Endothelial cell (in vitro differentiated cells): ENCODE measurements around the gene PDGFRB. TPM values are rescaled to one million over a fixed set of nuclear protein-coding genes. Genes with fewer than 3 reads are reported as not detected.

Experiments used
- DNase-seq: peaks from one replicate; pipeline ENCODE4 v3.0.0; 2021; ENCODE audit warnings: low spot score
- H3K27ac Mint-ChIP-seq: one replicate; pipeline ENCODE4 v1.8.0; 2021; ENCODE audit warnings: mixed read lengths, inconsistent platforms; ENCODE audit not compliant: unreplicated experiment
- H3K27me3 Mint-ChIP-seq: one replicate; pipeline ENCODE4 v1.8.0; 2021; ENCODE audit warnings: mild to moderate bottlenecking, moderate library complexity, mixed read lengths, inconsistent platforms; ENCODE audit not compliant: unreplicated experiment
- H3K36me3 Mint-ChIP-seq: one replicate; pipeline ENCODE4 v1.8.0; 2021; ENCODE audit warnings: mild to moderate bottlenecking, low read depth, mixed read lengths, inconsistent platforms; ENCODE audit not compliant: unreplicated experiment
- H3K4me1 Mint-ChIP-seq: one replicate; pipeline ENCODE4 v1.8.0; 2021; ENCODE audit warnings: mild to moderate bottlenecking, mixed read lengths, inconsistent platforms; ENCODE audit not compliant: unreplicated experiment
- H3K4me3 Mint-ChIP-seq: one replicate; pipeline ENCODE4 v1.8.0; 2021; ENCODE audit warnings: mild to moderate bottlenecking, mixed read lengths, inconsistent platforms; ENCODE audit not compliant: unreplicated experiment
- H3K9me3 Mint-ChIP-seq: one replicate; pipeline ENCODE4 v1.8.0; 2021; ENCODE audit warnings: mixed read lengths, inconsistent platforms; ENCODE audit not compliant: unreplicated experiment
- CTCF ChIP-seq: fragments of 200-600 bp; sonication (generic); IDR thresholded peaks from one replicate; pipeline ENCODE4 v1.5.0; 2021; ENCODE audit warnings: antibody characterized with exemption; ENCODE audit not compliant: unreplicated experiment
- total RNA-seq: library from RNA; stranded (reverse); fragmentation: NEBNext Ultra II Directional; extraction: Animal tissue kit (Norgen Biotek cat#: 25700); gene quantifications from one replicate; pipeline ENCODE4 v1.2.1, GENCODE V29; 2021; ENCODE audit not compliant: unreplicated experiment

Gene PDGFRB
- total RNA-seq, 1 donor from 2014 or later = 23.7 TPM

- no peak overlapping the region for H3K27ac Mint-ChIP-seq
- H3K9me3 Mint-ChIP-seq = no peaks in the 10 kb centered on the region
- H3K36me3 Mint-ChIP-seq = peaks cover 3% of the 10 kb centered on the region
- no peak for TF ChIP-seq CTCF
- H3K4me3 Mint-ChIP-seq = no peak overlapping the region
- peaks cover 4% of the 10 kb centered on the region for H3K4me1 Mint-ChIP-seq
- H3K27me3 Mint-ChIP-seq = peaks cover 11% of the 10 kb centered on the region
- no peak for DNase-seq
Observed at GRCh38 chr5:150118561-150119229, 37.0 kb downstream of the PDGFRB start.

- peaks cover 10% of the 10 kb centered on the region for H3K4me1 Mint-ChIP-seq
- H3K27ac Mint-ChIP-seq = no peak overlapping the region
- H3K4me3 Mint-ChIP-seq = no peak overlapping the region
- H3K9me3 Mint-ChIP-seq = no peaks in the 10 kb centered on the region
- no peak for DNase-seq
- peaks cover 5% of the 10 kb centered on the region for H3K36me3 Mint-ChIP-seq
- H3K27me3 Mint-ChIP-seq = peaks cover 12% of the 10 kb centered on the region
- no peak for TF ChIP-seq CTCF
Observed at GRCh38 chr5:150117945-150118560, 37.6 kb downstream of the PDGFRB start.

GRCh38 chr5:150116667-150117400, 38.8 kb downstream of the PDGFRB start:
- Mint-ChIP-seq H3K4me1 (peaks cover 20% of the 10 kb centered on the region), H3K27ac (no peak overlapping the region), H3K4me3 (no peak overlapping the region), H3K36me3 (peaks cover 5% of the 10 kb centered on the region), H3K9me3 (no peaks in the 10 kb centered on the region), H3K27me3 (peaks cover 12% of the 10 kb centered on the region)
- peak; percentile 2 for DNase-seq
- TF ChIP-seq CTCF = no peak

GRCh38 chr5:150114773-150115408, 40.8 kb downstream of the PDGFRB start:
- H3K4me3 Mint-ChIP-seq = no peak overlapping the region
- no peaks in the 10 kb centered on the region for H3K9me3 Mint-ChIP-seq
- DNase-seq = no peak

More at GRCh38 chr5:150114773-150115408, 40.8 kb downstream of the PDGFRB start:
- Mint-ChIP-seq H3K36me3 (peaks cover 5% of the 10 kb centered on the region), H3K27ac (no peak overlapping the region), H3K4me1 (peaks cover 29% of the 10 kb centered on the region), H3K27me3 (peaks cover 11% of the 10 kb centered on the region)
- TF ChIP-seq CTCF = no peak
